GM12873 (cell line): ENCODE measurements around the gene TMTC1.

ENCODE experiments used
- TF ChIP-seq, protein P1 (sequence below): IDR thresholded peaks from 2 replicates; pipeline ENCODE4 v1.5.1; 2012; ENCODE audit warnings: low read depth, mild to moderate bottlenecking, moderate library complexity, low read length, control low read depth; ENCODE audit not compliant: insufficient read depth; ENCODE audit errors: missing control alignments

TMTC1 gene

DNA sequence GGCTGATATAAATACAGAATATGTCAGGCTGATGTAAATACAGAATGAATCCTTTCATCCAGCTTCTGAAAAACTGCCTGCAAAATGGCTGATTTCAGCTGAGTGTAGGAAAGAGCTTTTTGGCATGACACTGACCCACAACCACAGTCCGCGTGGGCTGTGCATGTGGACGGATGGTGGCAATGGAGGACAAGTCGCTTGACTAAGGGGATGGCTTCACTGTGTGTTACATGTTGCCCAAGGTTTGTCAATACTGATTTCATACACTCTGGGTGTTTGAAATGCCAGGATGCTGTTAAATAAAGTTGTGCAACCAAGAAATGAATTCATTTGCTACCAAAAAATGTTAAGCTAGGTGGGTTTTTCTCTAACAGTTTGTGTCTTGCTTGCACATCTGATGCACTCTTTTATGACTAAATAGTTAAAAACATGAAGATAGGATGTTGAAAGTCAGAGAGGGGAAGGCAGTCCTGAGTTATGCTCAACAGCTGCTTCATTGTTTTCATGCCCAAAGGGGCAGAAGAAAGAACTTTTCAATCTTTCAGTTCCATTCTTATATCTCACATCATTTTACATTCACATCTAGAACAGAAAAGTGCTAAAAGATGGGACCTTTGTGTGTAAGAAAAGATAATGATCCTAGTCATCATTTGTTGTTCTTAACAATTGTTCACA, 249.8 kb downstream of the TMTC1 start:
- TF ChIP-seq, protein P1, sequence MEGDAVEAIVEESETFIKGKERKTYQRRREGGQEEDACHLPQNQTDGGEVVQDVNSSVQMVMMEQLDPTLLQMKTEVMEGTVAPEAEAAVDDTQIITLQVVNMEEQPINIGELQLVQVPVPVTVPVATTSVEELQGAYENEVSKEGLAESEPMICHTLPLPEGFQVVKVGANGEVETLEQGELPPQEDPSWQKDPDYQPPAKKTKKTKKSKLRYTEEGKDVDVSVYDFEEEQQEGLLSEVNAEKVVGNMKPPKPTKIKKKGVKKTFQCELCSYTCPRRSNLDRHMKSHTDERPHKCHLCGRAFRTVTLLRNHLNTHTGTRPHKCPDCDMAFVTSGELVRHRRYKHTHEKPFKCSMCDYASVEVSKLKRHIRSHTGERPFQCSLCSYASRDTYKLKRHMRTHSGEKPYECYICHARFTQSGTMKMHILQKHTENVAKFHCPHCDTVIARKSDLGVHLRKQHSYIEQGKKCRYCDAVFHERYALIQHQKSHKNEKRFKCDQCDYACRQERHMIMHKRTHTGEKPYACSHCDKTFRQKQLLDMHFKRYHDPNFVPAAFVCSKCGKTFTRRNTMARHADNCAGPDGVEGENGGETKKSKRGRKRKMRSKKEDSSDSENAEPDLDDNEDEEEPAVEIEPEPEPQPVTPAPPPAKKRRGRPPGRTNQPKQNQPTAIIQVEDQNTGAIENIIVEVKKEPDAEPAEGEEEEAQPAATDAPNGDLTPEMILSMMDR = no peak

DNA sequence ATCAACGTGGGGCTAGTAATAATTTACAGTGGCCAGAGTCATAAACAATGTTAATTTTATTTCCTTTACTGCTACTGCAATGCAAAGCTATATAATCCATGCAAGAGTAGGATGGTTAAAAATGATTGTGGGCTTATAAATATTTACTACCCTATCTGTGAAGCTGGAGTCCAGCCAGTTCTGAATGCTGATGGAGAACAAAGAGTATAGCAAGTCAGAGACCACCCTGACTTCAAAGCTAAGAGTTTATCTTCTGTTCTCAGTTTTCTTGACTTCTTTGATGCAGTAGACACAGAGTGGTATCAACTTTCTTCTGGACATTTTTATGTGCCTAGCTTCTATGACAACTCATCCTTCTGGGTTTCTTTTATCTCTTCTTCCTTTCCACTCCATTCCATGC, 252.3 kb downstream of the TMTC1 start:
- TF ChIP-seq, protein P1 = no peak

DNA sequence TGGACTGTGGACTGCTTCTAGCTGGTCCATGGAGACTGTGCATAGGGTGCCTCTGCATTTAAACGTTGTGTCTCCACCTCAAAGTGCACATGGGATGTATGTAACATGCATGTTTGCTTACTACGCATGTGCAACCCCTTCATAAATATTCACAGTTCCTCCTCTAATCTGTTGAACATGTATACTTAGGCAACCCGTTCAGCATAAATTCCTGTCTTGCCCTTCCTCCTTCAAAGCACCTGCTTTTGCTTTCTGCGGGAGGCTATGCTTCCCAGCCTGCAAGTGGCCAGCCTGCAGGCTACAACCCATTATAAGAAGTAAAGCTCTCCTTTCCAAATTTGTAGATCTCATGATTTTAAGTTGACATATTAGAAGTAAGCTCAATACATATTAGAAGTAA, 253.3 kb downstream of the TMTC1 start:
- TF ChIP-seq, protein P1 = no peak

DNA sequence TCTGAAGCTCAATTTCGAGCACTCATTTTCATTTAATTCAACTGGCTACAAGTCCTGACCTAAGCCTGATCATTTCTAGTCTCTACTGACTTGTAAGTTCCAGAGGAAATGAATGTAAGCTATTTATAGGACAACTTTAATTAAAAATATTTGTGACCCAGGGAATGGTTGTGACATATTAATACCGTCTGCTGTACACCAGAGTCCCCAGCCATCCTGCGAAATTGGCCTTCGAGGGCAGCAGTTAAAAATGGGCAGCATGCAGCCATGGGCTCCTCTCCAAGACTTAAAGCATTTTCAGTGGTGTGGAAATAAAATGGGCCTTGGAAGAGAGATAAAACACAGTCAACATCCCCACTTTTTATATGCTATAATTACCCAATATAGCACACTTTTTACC, 255.6 kb downstream of the TMTC1 start:
- TF ChIP-seq, protein P1 = no peak

DNA sequence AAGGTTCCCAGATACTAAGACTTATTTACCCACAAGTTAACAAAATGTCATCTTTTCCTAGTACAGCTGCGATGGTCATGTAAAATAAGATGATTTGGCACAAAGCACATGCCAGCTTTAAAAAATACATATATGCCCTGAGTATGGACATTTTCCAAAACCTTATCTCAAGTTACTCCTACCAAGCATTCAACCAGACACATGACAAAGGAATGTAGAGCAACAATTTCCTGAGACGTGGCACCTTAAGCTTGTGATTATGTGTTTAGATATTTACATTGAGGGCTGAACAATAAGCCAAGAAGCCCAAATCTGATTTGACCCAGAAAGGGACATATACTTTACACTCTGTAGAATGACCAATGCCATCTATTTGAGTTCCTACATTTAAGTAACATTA, 261.8 kb downstream of the TMTC1 start:
- TF ChIP-seq, protein P1 = no peak

DNA sequence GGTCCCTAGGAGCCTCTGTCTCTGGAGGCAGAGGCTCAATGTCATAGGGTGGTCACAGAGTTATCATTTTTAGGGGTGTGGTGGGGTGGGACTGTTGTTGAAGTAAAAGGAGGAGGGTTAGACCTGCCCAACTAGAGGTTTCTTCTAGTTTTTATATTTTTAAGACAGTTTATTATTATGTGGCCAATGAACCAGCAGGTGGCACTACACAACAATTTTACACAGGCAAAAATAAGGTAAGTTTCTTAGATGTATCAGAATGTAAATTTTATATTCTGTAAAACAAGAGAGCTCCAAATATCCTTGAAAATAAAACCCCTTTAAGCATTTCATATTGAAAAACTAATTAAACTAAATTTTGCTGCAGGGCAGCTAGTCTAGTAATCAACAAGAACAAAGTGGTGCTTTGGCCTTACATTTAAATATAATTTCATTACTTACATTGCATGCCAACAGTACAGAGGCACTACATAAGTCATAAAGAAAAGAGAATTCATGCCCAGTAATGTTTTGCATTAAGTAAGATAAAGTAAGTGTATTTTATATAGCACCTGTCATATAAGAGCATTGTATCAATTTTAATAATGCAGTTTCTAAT, 264.1 kb downstream of the TMTC1 start:
- TF ChIP-seq, protein P1 = peak; percentile 44

DNA sequence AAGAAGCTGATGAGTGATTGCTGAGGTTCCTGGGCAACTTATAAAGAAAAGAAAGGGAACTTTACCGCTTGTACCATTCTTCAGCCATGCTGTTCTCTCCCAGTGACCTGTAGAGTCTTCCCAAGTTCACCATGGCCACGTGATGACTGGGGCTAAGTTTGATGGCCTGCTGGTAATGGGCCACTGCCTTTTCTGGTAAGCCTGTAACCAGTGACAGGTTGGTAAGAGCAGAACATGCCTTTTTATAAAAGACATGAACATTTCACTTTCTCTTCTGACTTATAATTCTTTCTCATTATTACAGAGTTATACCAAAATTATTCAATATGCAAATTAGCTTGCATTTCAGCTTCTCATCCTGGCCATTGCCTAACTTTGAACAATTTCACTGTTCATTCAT, 265.3 kb downstream of the TMTC1 start:
- TF ChIP-seq, protein P1 = no peak
